ENCODE data around the gene PMF1.
A peak's percentile ranks its signal among the peaks of the same experiment; 100 is the strongest.

PMF1 gene

GRCh38 chr1:156193488-156194299 is 19.1 kb upstream of the PMF1 start, which contains the start of gene SLC25A44:
SLC25A44 (plus strand) TSS chr1:156194104; CDS start chr1:156199848, 5,744 bp downstream.
- Histone ChIP-seq H4K8ac (ENCODE audit: low read depth, low read length) (no peak within 1 kb of the TSS), H4K5ac (ENCODE audit: low read length) (peak within 1 kb of the TSS; percentile 35), H3K27me3 (ENCODE audit: insufficient read depth, low read length, poor library complexity) (no peaks in the 10 kb centered on the region), H3K79me2 (ENCODE audit: control insufficient read depth, insufficient read depth, low read length) (peaks cover 34% of the 10 kb centered on the region), H3K18ac (ENCODE audit: low read length) (peak within 1 kb of the TSS; percentile 88), H3K4ac (ENCODE audit: low read depth, low read length) (peak within 1 kb of the TSS; percentile 99), H3K56ac (ENCODE audit: low read length) (peak within 1 kb of the TSS; percentile 97), H2BK15ac (replicated peaks; ENCODE audit: low read depth) (no peak within 1 kb of the TSS), H3K4me3 (ENCODE audit: low read length) (peak within 1 kb of the TSS; percentile 100), H3K4me2 (ENCODE audit: low read length) (peak within 1 kb of the TSS; percentile 99), H3K79me1 (ENCODE audit: low read length) (peaks cover 31% of the 10 kb centered on the region), H3K36me3 (ENCODE audit: control insufficient read depth, insufficient read depth, low read length) (peaks cover 6% of the 10 kb centered on the region), H2BK5ac (ENCODE audit: low read length) (peak within 1 kb of the TSS; percentile 31), H3K23ac (ENCODE audit: low read length) (peak within 1 kb of the TSS; percentile 97), H3K27ac (ENCODE audit: low read depth, low read length) (peak within 1 kb of the TSS; percentile 11), H3K4me1 (ENCODE audit: control insufficient read depth, low read depth, low read length) (peaks cover 3% of the 10 kb centered on the region), H3K9ac (ENCODE audit: low read length) (peak within 1 kb of the TSS; percentile 97), H2AK5ac (ENCODE audit: low read length) (peak within 1 kb of the TSS; percentile 96), H2BK120ac (ENCODE audit: low read depth, low read length) (peak within 1 kb of the TSS; percentile 4)
- no CpG with 5 or more reads among the region's 59 CpGs for WGBS (ENCODE audit: extremely low coverage, insufficient coverage, low lambda C conversion rate)
- DNase-seq = peak; percentile 100

- no peak overlapping the region for H4K5ac ChIP-seq (ENCODE audit: low read length)
- peaks cover 36% of the 10 kb centered on the region for H3K79me1 ChIP-seq (ENCODE audit: low read length)
- H3K79me2 ChIP-seq (ENCODE audit: control insufficient read depth, insufficient read depth, low read length) = peaks cover 37% of the 10 kb centered on the region
- no peaks in the 10 kb centered on the region for H3K27me3 ChIP-seq (ENCODE audit: insufficient read depth, low read length, poor library complexity)
- peak overlapping the region; percentile 97 for H3K9ac ChIP-seq (ENCODE audit: low read length)
- H3K4me2 ChIP-seq (ENCODE audit: low read length) = peak overlapping the region; percentile 99
- no peak overlapping the region for H3K18ac ChIP-seq (ENCODE audit: low read length)
- H2BK15ac ChIP-seq (replicated peaks; ENCODE audit: low read depth) = no peak overlapping the region
- no peak overlapping the region for H3K27ac ChIP-seq (ENCODE audit: low read depth, low read length)
- H3K23ac ChIP-seq (ENCODE audit: low read length) = peak overlapping the region; percentile 97
- H4K8ac ChIP-seq (ENCODE audit: low read depth, low read length) = no peak overlapping the region
- peaks cover 6% of the 10 kb centered on the region for H3K36me3 ChIP-seq (ENCODE audit: control insufficient read depth, insufficient read depth, low read length)
- WGBS (ENCODE audit: extremely low coverage, insufficient coverage, low lambda C conversion rate) = no CpG with 5 or more reads among the region's 14 CpGs
- peak overlapping the region; percentile 96 for H2AK5ac ChIP-seq (ENCODE audit: low read length)
- DNase-seq = no peak
- peak overlapping the region; percentile 30 for H2BK5ac ChIP-seq (ENCODE audit: low read length)
- no peak overlapping the region for H3K4ac ChIP-seq (ENCODE audit: low read depth, low read length)
- no peak overlapping the region for H2BK120ac ChIP-seq (ENCODE audit: low read depth, low read length)
- peak overlapping the region; percentile 100 for H3K4me3 ChIP-seq (ENCODE audit: low read length)
- H3K56ac ChIP-seq (ENCODE audit: low read length) = peak overlapping the region; percentile 97
- peaks cover 3% of the 10 kb centered on the region for H3K4me1 ChIP-seq (ENCODE audit: control insufficient read depth, low read depth, low read length)
Measured at GRCh38 chr1:156194300-156194652, 18.5 kb upstream of the PMF1 start.

GRCh38 chr1:156195853-156196252 is 17.0 kb upstream of the PMF1 start:
- H3K56ac ChIP-seq (ENCODE audit: low read length) = no peak overlapping the region
- no peak overlapping the region for H3K4me2 ChIP-seq (ENCODE audit: low read length)
- no peak overlapping the region for H2BK5ac ChIP-seq (ENCODE audit: low read length)
- H3K4ac ChIP-seq (ENCODE audit: low read depth, low read length) = no peak overlapping the region
- H3K4me3 ChIP-seq (ENCODE audit: low read length) = no peak overlapping the region
- H3K18ac ChIP-seq (ENCODE audit: low read length) = no peak overlapping the region
- H3K27me3 ChIP-seq (ENCODE audit: insufficient read depth, low read length, poor library complexity) = no peaks in the 10 kb centered on the region
- no peak overlapping the region for H3K23ac ChIP-seq (ENCODE audit: low read length)
- H2AK5ac ChIP-seq (ENCODE audit: low read length) = no peak overlapping the region
- peaks cover 3% of the 10 kb centered on the region for H3K4me1 ChIP-seq (ENCODE audit: control insufficient read depth, low read depth, low read length)
- no peak overlapping the region for H3K9ac ChIP-seq (ENCODE audit: low read length)
- WGBS (ENCODE audit: extremely low coverage, insufficient coverage, low lambda C conversion rate) = no CpG with 5 or more reads among the region's 4 CpGs
- H2BK15ac ChIP-seq (replicated peaks; ENCODE audit: low read depth) = no peak overlapping the region
- no peak overlapping the region for H3K27ac ChIP-seq (ENCODE audit: low read depth, low read length)
- peaks cover 10% of the 10 kb centered on the region for H3K36me3 ChIP-seq (ENCODE audit: control insufficient read depth, insufficient read depth, low read length)
- DNase-seq = no peak
- H2BK120ac ChIP-seq (ENCODE audit: low read depth, low read length) = no peak overlapping the region
- peaks cover 37% of the 10 kb centered on the region for H3K79me2 ChIP-seq (ENCODE audit: control insufficient read depth, insufficient read depth, low read length)
- H3K79me1 ChIP-seq (ENCODE audit: low read length) = peaks cover 43% of the 10 kb centered on the region
- no peak overlapping the region for H4K8ac ChIP-seq (ENCODE audit: low read depth, low read length)
- H4K5ac ChIP-seq (ENCODE audit: low read length) = no peak overlapping the region

- Histone ChIP-seq H2AK5ac (ENCODE audit: low read length) (no peak overlapping the region), H4K8ac (ENCODE audit: low read depth, low read length) (no peak overlapping the region)
Measured at GRCh38 chr1:156196445-156196844, 16.4 kb upstream of the PMF1 start.

GRCh38 chr1:156198831-156199349 is 13.9 kb upstream of the PMF1 start:
- no peak overlapping the region for H2BK15ac ChIP-seq (replicated peaks; ENCODE audit: low read depth)
- no peak overlapping the region for H3K23ac ChIP-seq (ENCODE audit: low read length)
- H3K56ac ChIP-seq (ENCODE audit: low read length) = peak overlapping the region; percentile 7
- no peaks in the 10 kb centered on the region for H3K27me3 ChIP-seq (ENCODE audit: insufficient read depth, low read length, poor library complexity)
- peaks cover 15% of the 10 kb centered on the region for H3K36me3 ChIP-seq (ENCODE audit: control insufficient read depth, insufficient read depth, low read length)
- H4K5ac ChIP-seq (ENCODE audit: low read length) = no peak overlapping the region
- WGBS (ENCODE audit: extremely low coverage, insufficient coverage, low lambda C conversion rate) = no CpG with 5 or more reads among the region's 5 CpGs
- peaks cover 53% of the 10 kb centered on the region for H3K79me1 ChIP-seq (ENCODE audit: low read length)
- H3K79me2 ChIP-seq (ENCODE audit: control insufficient read depth, insufficient read depth, low read length) = peaks cover 41% of the 10 kb centered on the region
- no peak overlapping the region for H4K8ac ChIP-seq (ENCODE audit: low read depth, low read length)
- no peak overlapping the region for H3K4ac ChIP-seq (ENCODE audit: low read depth, low read length)
- H3K4me1 ChIP-seq (ENCODE audit: control insufficient read depth, low read depth, low read length) = peaks cover 3% of the 10 kb centered on the region
- no peak for DNase-seq
- no peak overlapping the region for H2BK120ac ChIP-seq (ENCODE audit: low read depth, low read length)
- no peak overlapping the region for H3K4me2 ChIP-seq (ENCODE audit: low read length)
- no peak overlapping the region for H2AK5ac ChIP-seq (ENCODE audit: low read length)
- no peak overlapping the region for H3K18ac ChIP-seq (ENCODE audit: low read length)
- no peak overlapping the region for H3K27ac ChIP-seq (ENCODE audit: low read depth, low read length)
- no peak overlapping the region for H3K9ac ChIP-seq (ENCODE audit: low read length)
- no peak overlapping the region for H2BK5ac ChIP-seq (ENCODE audit: low read length)
- no peak overlapping the region for H3K4me3 ChIP-seq (ENCODE audit: low read length)

More at GRCh38 chr1:156196445-156196844, 16.4 kb upstream of the PMF1 start:
- no peak for DNase-seq
- Histone ChIP-seq H4K5ac (ENCODE audit: low read length) (no peak overlapping the region), H3K27me3 (ENCODE audit: insufficient read depth, low read length, poor library complexity) (no peaks in the 10 kb centered on the region), H2BK15ac (replicated peaks; ENCODE audit: low read depth) (no peak overlapping the region), H3K18ac (ENCODE audit: low read length) (no peak overlapping the region), H2BK5ac (ENCODE audit: low read length) (no peak overlapping the region), H3K79me2 (ENCODE audit: control insufficient read depth, insufficient read depth, low read length) (peaks cover 37% of the 10 kb centered on the region), H3K4me3 (ENCODE audit: low read length) (no peak overlapping the region), H2BK120ac (ENCODE audit: low read depth, low read length) (no peak overlapping the region), H3K23ac (ENCODE audit: low read length) (no peak overlapping the region), H3K36me3 (ENCODE audit: control insufficient read depth, insufficient read depth, low read length) (peaks cover 10% of the 10 kb centered on the region), H3K9ac (ENCODE audit: low read length) (no peak overlapping the region), H3K4ac (ENCODE audit: low read depth, low read length) (no peak overlapping the region), H3K4me2 (ENCODE audit: low read length) (no peak overlapping the region), H3K27ac (ENCODE audit: low read depth, low read length) (no peak overlapping the region), H3K56ac (ENCODE audit: low read length) (peak overlapping the region; percentile 56), H3K4me1 (ENCODE audit: control insufficient read depth, low read depth, low read length) (peaks cover 3% of the 10 kb centered on the region), H3K79me1 (ENCODE audit: low read length) (peaks cover 43% of the 10 kb centered on the region)
- no CpG with 5 or more reads among the region's 2 CpGs for WGBS (ENCODE audit: extremely low coverage, insufficient coverage, low lambda C conversion rate)
